SK-N-SH (cell line): ENCODE results near the gene VAMP5. TPM values are rescaled to one million over a fixed set of nuclear protein-coding genes. Genes with fewer than 3 reads are reported as not detected.

Experiments used
- CTCF ChIA-PET: fragments of 300-600, 350-600 bp; formaldehyde crosslinking; extraction: SDS; loops from one replicate; lab custom pipeline; 2021; lab: Yijun Ruan, JAX
- POLR2A ChIA-PET: fragments of 350-600 bp; sonication (Branson Sonifier 250); formaldehyde crosslinking; extraction: SDS; loops from one replicate; lab custom pipeline; 2020; ENCODE audit warnings: antibody characterized with exemption, inconsistent platforms; lab: Yijun Ruan, JAX
- DNase-seq: peaks from one replicate; pipeline ENCODE4 v3.0.0; 2012
- H2AFZ ChIP-seq: fragments of 200-600 bp; sonication (generic); 2 replicates; pipeline ENCODE4 v1.8.1; 2016; ENCODE audit warnings: antibody characterized with exemption, mild to moderate bottlenecking, low read depth
- H3F3A ChIP-seq: fragments of 200-600 bp; sonication (generic); replicated peaks from 2 replicates; pipeline ENCODE3; 2016; ENCODE audit warnings: antibody characterized with exemption, mild to moderate bottlenecking; ENCODE audit not compliant: insufficient read depth
- H3K27ac ChIP-seq, 2 experiments: fragments of 200-500 bp in 1 of 2; fragments of 200-600 bp in 1 of 2; sonication (Bioruptor generic) in 1 of 2; sonication (generic), shearing (Covaris generic) in 1 of 2; 2 replicates each; pipeline versions ENCODE4 v1.5.1 to v1.6.1; 2014 to 2016; ENCODE audit warnings: low read depth in 2 of 2, inconsistent platforms in 1 of 2, low read length in 1 of 2, mild to moderate bottlenecking in 1 of 2, mixed read lengths in 1 of 2
- H3K27me3 ChIP-seq: fragments of 200-600 bp; sonication (generic), shearing (Covaris generic); 2 replicates; pipeline ENCODE4 v1.6.1; 2016; ENCODE audit warnings: mixed run types; ENCODE audit not compliant: insufficient read depth
- H3K36me3 ChIP-seq, 2 experiments: fragments of 200-500 bp in 1 of 2; fragments of 200-600 bp in 1 of 2; sonication (Bioruptor generic) in 1 of 2; sonication (generic) in 1 of 2; replicated peaks in 1 of 2; 2 replicates each; pipeline versions ENCODE3 to v1.5.1; 2014 to 2016; ENCODE audit warnings: low read length in 1 of 2, mild to moderate bottlenecking in 1 of 2; ENCODE audit not compliant: insufficient read depth in 2 of 2, control insufficient read depth in 1 of 2
- H3K4me1 ChIP-seq, 2 experiments: fragments of 200-500 bp in 1 of 2; fragments of 200-600 bp in 1 of 2; sonication (Bioruptor generic) in 1 of 2; sonication (generic), shearing (Covaris generic) in 1 of 2; 2 replicates each; pipeline versions ENCODE4 v1.5.1 to v1.6.1; 2014 to 2016; ENCODE audit warnings: low read depth in 1 of 2, low read length in 1 of 2, mixed run types in 1 of 2; ENCODE audit not compliant: insufficient read depth in 2 of 2, control insufficient read depth in 1 of 2
- H3K4me2 ChIP-seq: fragments of 200-600 bp; sonication (generic), shearing (Covaris generic); 2 replicates; pipeline ENCODE4 v1.6.1; 2017; ENCODE audit warnings: mixed run types
- H3K4me3 ChIP-seq, 2 experiments: fragments of 200-500 bp in 1 of 2; fragments of 200-600 bp in 1 of 2; sonication (Bioruptor generic) in 1 of 2; sonication (generic), shearing (Covaris generic) in 1 of 2; 2 replicates each; pipeline versions ENCODE4 v1.5.1 to v1.8.1; 2014 to 2016; ENCODE audit warnings: low read depth in 2 of 2, inconsistent platforms in 1 of 2, low read length in 1 of 2, mild to moderate bottlenecking in 1 of 2, mixed read lengths in 1 of 2, moderate library complexity in 1 of 2
- H3K79me2 ChIP-seq: fragments of 200-600 bp; sonication (generic); 2 replicates; pipeline ENCODE4 v1.8.1; 2017; ENCODE audit warnings: mild to moderate bottlenecking; ENCODE audit not compliant: insufficient read depth
- H3K9ac ChIP-seq: fragments of 200-600 bp; sonication (generic); 2 replicates; pipeline ENCODE4 v1.6.1; 2017; ENCODE audit warnings: mixed run types
- H3K9me2 ChIP-seq: fragments of 200-600 bp; sonication (generic); 2 replicates; pipeline ENCODE4 v1.6.1; 2017; ENCODE audit warnings: mixed run types
- H3K9me3 ChIP-seq: fragments of 200-600 bp; sonication (generic); 2 replicates; pipeline ENCODE4 v1.6.1; 2017; ENCODE audit warnings: mixed run types, mild to moderate bottlenecking, moderate library complexity
- H4K20me1 ChIP-seq: fragments of 200-600 bp; sonication (generic); 2 replicates; pipeline ENCODE4 v1.6.1; 2017; ENCODE audit warnings: mild to moderate bottlenecking, mixed run types; ENCODE audit not compliant: insufficient read depth
- ELF1 ChIP-seq: IDR thresholded peaks from 2 replicates; pipeline ENCODE4 v1.4.0; 2012
- EZH2phosphoT487 ChIP-seq: fragments of 200-600 bp; sonication (generic); IDR thresholded peaks from 2 replicates; pipeline ENCODE4 v1.6.1; 2017; ENCODE audit warnings: low read depth, mixed run types, mild to moderate bottlenecking, antibody characterized with exemption, moderate library complexity, borderline replicate concordance
- FOSL2 ChIP-seq: IDR thresholded peaks from 2 replicates; pipeline ENCODE4 v1.4.0; 2012; ENCODE audit warnings: low read depth, mild to moderate bottlenecking, moderate library complexity, borderline replicate concordance
- FOXJ3 ChIP-seq: sonication (generic); formaldehyde crosslinking; IDR thresholded peaks from 2 replicates; pipeline ENCODE4 v1.5.1; 2020; ENCODE audit warnings: mild to moderate bottlenecking, missing genetic modification reagents
- GATA2 ChIP-seq: sonication (generic); formaldehyde crosslinking; IDR thresholded peaks from 2 replicates; pipeline ENCODE4 v1.5.0; 2020; ENCODE audit warnings: mild to moderate bottlenecking, missing genetic modification reagents
- IRF3 ChIP-seq: fragments of 150-350 bp; IDR thresholded peaks from 2 replicates; pipeline ENCODE4 v1.6.1; 2016; ENCODE audit warnings: mild to moderate bottlenecking, low read depth, low read length
- MAX ChIP-seq: IDR thresholded peaks from 2 replicates; pipeline ENCODE4 v1.4.0; 2012; ENCODE audit warnings: low read depth
- MEF2A ChIP-seq: IDR thresholded peaks from 2 replicates; pipeline ENCODE4 v1.4.0; 2012; ENCODE audit warnings: low read depth, borderline replicate concordance
- MXI1 ChIP-seq: IDR thresholded peaks from 2 replicates; pipeline ENCODE4 v1.6.1; 2012; ENCODE audit warnings: mild to moderate bottlenecking, low read depth, low read length, improper control_type of control experiment
- NRF1 ChIP-seq: IDR thresholded peaks from 2 replicates; pipeline ENCODE4 v1.6.1; 2012; ENCODE audit warnings: low read depth, mild to moderate bottlenecking, low read length
- RCOR1 ChIP-seq: fragments of 150-350 bp; IDR thresholded peaks from 2 replicates; pipeline ENCODE4 v1.6.1; 2017; ENCODE audit warnings: antibody characterized with exemption, low read length
- REST ChIP-seq: IDR thresholded peaks from 2 replicates; pipeline ENCODE4 v1.6.1; 2012; ENCODE audit warnings: mild to moderate bottlenecking, low read depth, low read length, moderate library complexity
- SIN3A ChIP-seq: IDR thresholded peaks from 2 replicates; pipeline ENCODE4 v1.6.1; 2012; ENCODE audit warnings: low read depth, mild to moderate bottlenecking, low read length, moderate library complexity, borderline replicate concordance
- SMC3 ChIP-seq: IDR thresholded peaks from 2 replicates; pipeline ENCODE4 v1.6.1; 2012; ENCODE audit warnings: low read depth, low read length, improper control_type of control experiment
- TCF12 ChIP-seq: IDR thresholded peaks from 2 replicates; pipeline ENCODE4 v1.4.0; 2012
- USF1 ChIP-seq: IDR thresholded peaks from 2 replicates; pipeline ENCODE4 v1.4.0; 2012; ENCODE audit warnings: low read depth, borderline replicate concordance
- YY1 ChIP-seq: IDR thresholded peaks from 2 replicates; pipeline ENCODE4 v1.4.0; 2012; ENCODE audit warnings: low read depth, mild to moderate bottlenecking
- ZBTB33 ChIP-seq: IDR thresholded peaks from 2 replicates; pipeline ENCODE4 v1.4.0; 2012; ENCODE audit warnings: low read depth, borderline replicate concordance
- WGBS: methylation state at CpG from one replicate; pipeline ENCODE4 v1.1.6; 2017; ENCODE audit warnings: low lambda C conversion rate; 5-methylcytosine and 5-hydroxymethylcytosine counted together
- polyA plus RNA-seq, 3 experiments: library from polyadenylated mRNA; depleted of rRNA; stranded (reverse); fragments of >200 nt; gene quantifications; 2 replicates each; pipeline ENCODE4 v1.2.3, GENCODE V29; 2012
- TF ChIP-seq, protein P1 (sequence below): fragments of 150-350 bp; IDR thresholded peaks from 2 replicates; pipeline ENCODE4 v1.6.1; 2017; ENCODE audit warnings: antibody characterized with exemption, low read length, low read depth, borderline replicate concordance
- TF ChIP-seq, protein P2 (sequence below): IDR thresholded peaks from 2 replicates; pipeline ENCODE4; 2012

Gene VAMP5, protein sequence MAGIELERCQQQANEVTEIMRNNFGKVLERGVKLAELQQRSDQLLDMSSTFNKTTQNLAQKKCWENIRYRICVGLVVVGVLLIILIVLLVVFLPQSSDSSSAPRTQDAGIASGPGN
- 9.8 and 12.0 TPM in 2 replicates for polyA plus RNA-seq (2012; rRNA removed)
- polyA plus RNA-seq (2012; cell fraction: cytosol; rRNA removed) = 7.2 and 10.5 TPM in 2 replicates
- 1.8 and 5.7 TPM in 2 replicates for polyA plus RNA-seq (2012; cell fraction: nucleus; rRNA removed)

DNA sequence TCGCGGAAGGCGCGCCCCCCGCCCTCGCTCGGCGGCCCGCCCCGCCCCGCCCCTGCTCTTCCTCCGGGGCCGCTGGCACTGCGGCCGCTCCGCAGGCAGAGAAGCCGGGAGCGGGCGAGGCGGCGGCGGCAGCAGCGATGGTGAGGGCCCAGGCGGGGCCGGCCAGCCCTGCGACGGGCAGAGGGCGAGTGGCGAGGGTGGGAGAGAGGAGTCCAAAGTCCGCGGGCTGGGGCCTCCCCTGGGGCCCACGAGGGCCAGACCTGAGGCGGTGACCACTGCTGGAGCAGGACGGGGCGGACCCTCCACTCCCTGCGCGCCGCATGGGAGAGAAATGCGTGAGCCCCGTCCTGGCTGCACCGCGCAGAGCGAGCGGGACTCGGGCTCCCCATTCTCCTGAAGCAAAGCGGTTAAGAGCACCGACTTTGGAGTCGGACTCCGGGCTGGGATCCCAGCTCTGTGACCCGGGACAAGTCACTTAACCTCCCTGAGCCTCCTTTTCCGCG lies at the start of gene VAMP5:
Gene VAMP5, plus strand, starts transcription at position 78 of the 503 bp plus-strand sequence. Its CDS starts 60 bp downstream, at position 138.
- Histone ChIP-seq H3K4me2 (peak within 1 kb of the TSS; percentile 19; the same call in 1 of the 2 replicates), H3K36me3 (no peaks in the 10 kb centered on the region), H3F3A (no peaks in the 10 kb centered on the region), H3K4me3 (peak within 1 kb of the TSS in 1 of 2 experiments; percentile 24; a peak in 1 of 4 replicates), H2AFZ (peak within 1 kb of the TSS; percentile 86), H3K9me2 (no peaks in the 10 kb centered on the region), H3K4me1 (peaks cover 10 to 11% of the 10 kb centered on the region in 2 experiments; a peak in 2 of 4 replicates), H3K27ac (peak within 1 kb of the TSS in 1 of 2 experiments; percentile 14; a peak in 1 of 4 replicates), H4K20me1 (no peaks in the 10 kb centered on the region), H3K9ac (no peak within 1 kb of the TSS), H3K9me3 (no peaks in the 10 kb centered on the region), H3K27me3 (no peaks in the 10 kb centered on the region), H3K79me2 (no peaks in the 10 kb centered on the region)
- no peak for TF ChIP-seq SMC3
- TF ChIP-seq TCF12 = no peak
- no peak for TF ChIP-seq MAX
- no peak for TF ChIP-seq MXI1
- TF ChIP-seq RCOR1 = no peak
- TF ChIP-seq GATA2 (CRISPR knock-in tag) = no peak
- no peak for TF ChIP-seq SIN3A
- TF ChIP-seq EZH2phosphoT487 = no peak
- no peak for TF ChIP-seq YY1
- TF ChIP-seq IRF3 = no peak
- no peak for TF ChIP-seq FOSL2
- no peak for TF ChIP-seq USF1
- TF ChIP-seq MEF2A = no peak
- TF ChIP-seq, protein P1, sequence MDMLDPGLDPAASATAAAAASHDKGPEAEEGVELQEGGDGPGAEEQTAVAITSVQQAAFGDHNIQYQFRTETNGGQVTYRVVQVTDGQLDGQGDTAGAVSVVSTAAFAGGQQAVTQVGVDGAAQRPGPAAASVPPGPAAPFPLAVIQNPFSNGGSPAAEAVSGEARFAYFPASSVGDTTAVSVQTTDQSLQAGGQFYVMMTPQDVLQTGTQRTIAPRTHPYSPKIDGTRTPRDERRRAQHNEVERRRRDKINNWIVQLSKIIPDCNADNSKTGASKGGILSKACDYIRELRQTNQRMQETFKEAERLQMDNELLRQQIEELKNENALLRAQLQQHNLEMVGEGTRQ = no peak
- TF ChIP-seq, protein P2, sequence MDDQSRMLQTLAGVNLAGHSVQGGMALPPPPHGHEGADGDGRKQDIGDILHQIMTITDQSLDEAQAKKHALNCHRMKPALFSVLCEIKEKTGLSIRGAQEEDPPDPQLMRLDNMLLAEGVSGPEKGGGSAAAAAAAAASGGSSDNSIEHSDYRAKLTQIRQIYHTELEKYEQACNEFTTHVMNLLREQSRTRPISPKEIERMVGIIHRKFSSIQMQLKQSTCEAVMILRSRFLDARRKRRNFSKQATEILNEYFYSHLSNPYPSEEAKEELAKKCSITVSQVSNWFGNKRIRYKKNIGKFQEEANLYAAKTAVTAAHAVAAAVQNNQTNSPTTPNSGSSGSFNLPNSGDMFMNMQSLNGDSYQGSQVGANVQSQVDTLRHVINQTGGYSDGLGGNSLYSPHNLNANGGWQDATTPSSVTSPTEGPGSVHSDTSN = no peak
- no peak for TF ChIP-seq FOXJ3 (CRISPR knock-in tag)
- no peak for TF ChIP-seq ELF1
- no peak for TF ChIP-seq ZBTB33
- no peak for TF ChIP-seq NRF1
- TF ChIP-seq REST = no peak
- ChIA-PET CTCF (interaction anchor here (1.2 to 1.4 kb wide), 3 partner anchors 11 to 163 kb away, joined by 3 to 5 read pairs (median 4); partner anchors contain the start of gene RNF181), POLR2A (interaction anchor here (0.6 kb wide), 2 partner anchors 15 to 16 kb away, joined by 3 to 6 read pairs; no protein-coding TSS in a partner anchor)
- WGBS = 75% methylated on average over 36 of the region's 52 CpGs
- peak; percentile 85 for DNase-seq
